H1 (cell line): ENCODE data around the gene MED12L. TPM values are rescaled to one million over a fixed set of nuclear protein-coding genes. Genes with fewer than 3 reads are reported as not detected.

Experiments used
- CTCF ChIA-PET: fragments of 300-600 bp; sonication (Branson Sonifier 250); formaldehyde crosslinking; loops from one replicate; lab custom pipeline; 2021; ENCODE audit not compliant: partially characterized antibody; lab: Charles Lee
- POLR2A ChIA-PET: fragments of 300-600 bp; sonication (Branson Sonifier 250); formaldehyde crosslinking; loops from one replicate; lab custom pipeline; 2021; ENCODE audit warnings: inconsistent platforms; ENCODE audit not compliant: partially characterized antibody; lab: Charles Lee
- DNase-seq, 2 experiments: peaks; one replicate each; pipeline versions ENCODE4 v3.0.0 to v3.0.0-alpha.2; 2010 to 2022; ENCODE audit warnings: low spot score in 2 of 2, low read depth in 1 of 2, mixed read lengths in 1 of 2
- FAIRE-seq: peaks from 2 replicates; lab custom pipeline; 2011; peaks lifted over from hg19 to GRCh38; lab: Jason Lieb, UNC
- H2AFZ ChIP-seq: 2 replicates; pipeline ENCODE4 v1.8.1; 2012; ENCODE audit warnings: low read length, inconsistent platforms
- H2AK5ac ChIP-seq: 2 replicates; pipeline ENCODE4 v1.6.1; 2013; ENCODE audit warnings: low read depth, low read length
- H2BK120ac ChIP-seq: replicated peaks from 2 replicates; pipeline ENCODE3; 2013; ENCODE audit warnings: low read depth, low read length, inconsistent platforms
- H2BK12ac ChIP-seq: 2 replicates; pipeline ENCODE4 v1.6.1; 2013; ENCODE audit warnings: low read depth, low read length
- H2BK15ac ChIP-seq: 2 replicates; pipeline ENCODE4 v1.6.1; 2013; ENCODE audit warnings: low read length
- H2BK20ac ChIP-seq: 2 replicates; pipeline ENCODE4 v1.6.1; 2013; ENCODE audit warnings: low read length
- H2BK5ac ChIP-seq: 2 replicates; pipeline ENCODE4 v1.6.1; 2013; ENCODE audit warnings: low read depth, low read length
- H3K14ac ChIP-seq: 2 replicates; pipeline ENCODE4 v1.6.1; 2013; ENCODE audit warnings: inconsistent platforms; ENCODE audit not compliant: insufficient read length
- H3K18ac ChIP-seq: 2 replicates; pipeline ENCODE4 v1.6.1; 2013; ENCODE audit warnings: low read length; ENCODE audit errors: extremely low read depth
- H3K23ac ChIP-seq: 2 replicates; pipeline ENCODE4 v1.6.1; 2013; ENCODE audit warnings: inconsistent platforms; ENCODE audit not compliant: insufficient read length
- H3K23me2 ChIP-seq: 2 replicates; pipeline ENCODE4 v1.6.1; 2013; ENCODE audit warnings: low read depth, low read length
- H3K27ac ChIP-seq: 2 replicates; pipeline ENCODE4 v1.6.1; 2011; ENCODE audit warnings: low read depth, low read length, inconsistent platforms
- H3K27me3 ChIP-seq, 4 experiments: replicated peaks in 1 of 4; 1 replicate in 1 of 4; 2 replicates in 3 of 4; pipeline versions ENCODE4 v1.6.1 to v1.8.1; 2011 to 2013; ENCODE audit warnings: low read length in 3 of 4, mild to moderate bottlenecking in 3 of 4, inconsistent platforms in 2 of 4, mixed read lengths in 2 of 4, moderate library complexity in 1 of 4; ENCODE audit not compliant: control insufficient read depth in 3 of 4, insufficient read depth in 3 of 4; ENCODE audit errors: extremely low read depth in 1 of 4
- H3K36me3 ChIP-seq, 4 experiments: 2 replicates each; pipeline versions ENCODE4 v1.6.1 to v1.8.1; 2011 to 2013; ENCODE audit warnings: mild to moderate bottlenecking in 4 of 4, low read length in 3 of 4, moderate library complexity in 2 of 4, control low read depth in 1 of 4, inconsistent platforms in 1 of 4; ENCODE audit not compliant: insufficient read depth in 4 of 4, control insufficient read depth in 2 of 4
- H3K4ac ChIP-seq: replicated peaks from 2 replicates; pipeline ENCODE3; 2013; ENCODE audit warnings: low read length, low read depth, mixed read lengths, inconsistent platforms; ENCODE audit not compliant: insufficient read length
- H3K4me1 ChIP-seq, 4 experiments: replicated peaks in 1 of 4; 1 replicate in 1 of 4; 2 replicates in 3 of 4; pipeline versions ENCODE4 v1.6.1 to v1.8.1; 2011 to 2013; ENCODE audit warnings: low read length in 3 of 4, inconsistent platforms in 2 of 4, mixed read lengths in 1 of 4; ENCODE audit not compliant: insufficient read depth in 4 of 4, control insufficient read depth in 3 of 4
- H3K4me2 ChIP-seq, 2 experiments: 2 replicates each; pipeline versions ENCODE4 v1.6.1 to v1.8.1; 2011 to 2013; ENCODE audit warnings: low read depth in 2 of 2, low read length in 2 of 2, control low read depth in 1 of 2, inconsistent platforms in 1 of 2, mild to moderate bottlenecking in 1 of 2; ENCODE audit not compliant: insufficient read depth in 1 of 2
- H3K4me3 ChIP-seq, 4 experiments: fragments of 200-600, 300-600 bp in 1 of 4; sonication (generic), shearing (Covaris generic), sonication (Bioruptor Twin) in 1 of 4; 2 replicates each; pipeline versions ENCODE4 v1.5.1 to v1.8.1; 2011 to 2016; ENCODE audit warnings: low read length in 4 of 4, low read depth in 3 of 4, control low read depth in 2 of 4, inconsistent platforms in 2 of 4, mild to moderate bottlenecking in 2 of 4, mixed read lengths in 1 of 4, moderate library complexity in 1 of 4; ENCODE audit not compliant: insufficient read depth in 2 of 4; ENCODE audit errors: extremely low read depth in 1 of 4
- H3K56ac ChIP-seq: replicated peaks from 2 replicates; pipeline ENCODE3; 2013; ENCODE audit warnings: low read depth, mild to moderate bottlenecking, mixed read lengths, low read length, inconsistent platforms; ENCODE audit not compliant: insufficient read length
- H3K79me1 ChIP-seq: 2 replicates; pipeline ENCODE4 v1.6.1; 2013; ENCODE audit warnings: low read depth, low read length, control low read depth
- H3K79me2 ChIP-seq, 2 experiments: 2 replicates each; pipeline versions ENCODE4 v1.6.1 to v1.8.1; 2012 to 2013; ENCODE audit warnings: low read length in 2 of 2, mild to moderate bottlenecking in 2 of 2, inconsistent platforms in 1 of 2; ENCODE audit not compliant: insufficient read depth in 2 of 2, control insufficient read depth in 1 of 2
- H3K9ac ChIP-seq, 4 experiments: replicated peaks in 1 of 4; 1 replicate in 1 of 4; 2 replicates in 3 of 4; pipeline versions ENCODE4 v1.6.1 to v1.8.1; 2011 to 2013; ENCODE audit warnings: low read depth in 3 of 4, low read length in 3 of 4, control low read depth in 2 of 4, mild to moderate bottlenecking in 2 of 4, moderate library complexity in 2 of 4, inconsistent platforms in 1 of 4; ENCODE audit errors: extremely low read depth in 1 of 4
- H3K9me3 ChIP-seq, 2 experiments: 2 replicates each; pipeline versions ENCODE4 v1.6.1 to v1.8.1; 2012 to 2013; ENCODE audit warnings: mild to moderate bottlenecking in 2 of 2, moderate library complexity in 2 of 2, control low read depth in 1 of 2, inconsistent platforms in 1 of 2, low read depth in 1 of 2, low read length in 1 of 2, mixed read lengths in 1 of 2; ENCODE audit not compliant: insufficient read depth in 2 of 2
- H4K20me1 ChIP-seq, 2 experiments: replicated peaks in 1 of 2; 2 replicates each; pipeline versions ENCODE3 to v1.8.1; 2011 to 2013; ENCODE audit warnings: inconsistent platforms in 2 of 2, low read length in 2 of 2, mild to moderate bottlenecking in 1 of 2; ENCODE audit not compliant: insufficient read depth in 2 of 2, control insufficient read depth in 1 of 2
- H4K5ac ChIP-seq: 2 replicates; pipeline ENCODE4 v1.6.1; 2013; ENCODE audit warnings: low read length, low read depth, mixed read lengths, inconsistent platforms; ENCODE audit not compliant: insufficient read length
- H4K8ac ChIP-seq: 2 replicates; pipeline ENCODE4 v1.8.0; 2013; ENCODE audit warnings: mild to moderate bottlenecking, moderate library complexity, low read length, inconsistent platforms; ENCODE audit not compliant: insufficient read depth; ENCODE audit errors: extremely low read depth
- H4K91ac ChIP-seq: replicated peaks from 2 replicates; pipeline ENCODE3; 2013; ENCODE audit warnings: low read length, mixed read lengths, inconsistent platforms; ENCODE audit not compliant: insufficient read length
- E2F6 ChIP-seq: IDR thresholded peaks from 2 replicates; pipeline ENCODE4 v1.6.1; 2012; ENCODE audit warnings: inconsistent platforms
- EGR1 ChIP-seq: IDR thresholded peaks from 2 replicates; pipeline ENCODE4 v1.6.1; 2011; ENCODE audit warnings: low read depth, low read length, borderline replicate concordance
- HDAC6 ChIP-seq: IDR thresholded peaks from one replicate; pipeline ENCODE4 v1.7.1; 2012; ENCODE audit warnings: low read depth, mild to moderate bottlenecking, inconsistent platforms, low read length, moderate library complexity
- NANOG ChIP-seq: IDR thresholded peaks from 2 replicates; pipeline ENCODE4 v1.6.1; 2011; ENCODE audit warnings: low read length, low read depth, mild to moderate bottlenecking, inconsistent platforms; ENCODE audit not compliant: insufficient read depth, poor library complexity, severe bottlenecking
- SAP30 ChIP-seq: fragments of 300-600 bp; sonication (generic); IDR thresholded peaks from 2 replicates; pipeline ENCODE4 v1.7.1; 2012; ENCODE audit warnings: low read length, moderate library complexity, mild to moderate bottlenecking, inconsistent platforms; ENCODE audit not compliant: insufficient read depth, insufficient replicate concordance
- SIN3A ChIP-seq, 2 experiments: IDR thresholded peaks in 1 of 2; conservative IDR thresholded peaks in 1 of 2; 2 replicates each; pipeline ENCODE4 v1.6.1; 2011 to 2012; ENCODE audit warnings: low read length in 2 of 2, improper control_type of control experiment in 1 of 2, low read depth in 1 of 2, mild to moderate bottlenecking in 1 of 2
- SP4 ChIP-seq: IDR thresholded peaks from 2 replicates; pipeline ENCODE4 v1.6.1; 2012; ENCODE audit warnings: low read length, inconsistent platforms
- TAF1 ChIP-seq: IDR thresholded peaks from 2 replicates; pipeline ENCODE4 v1.6.1; 2011; ENCODE audit warnings: mild to moderate bottlenecking, low read depth, low read length
- TBP ChIP-seq: IDR thresholded peaks from 2 replicates; pipeline ENCODE4 v1.6.1; 2011; ENCODE audit warnings: low read depth, low read length, improper control_type of control experiment
- TEAD4 ChIP-seq: IDR thresholded peaks from 2 replicates; pipeline ENCODE4 v1.6.1; 2012; ENCODE audit warnings: low read depth, low read length, inconsistent platforms, mixed read lengths
- USF2 ChIP-seq: IDR thresholded peaks from 2 replicates; pipeline ENCODE4 v1.6.1; 2011; ENCODE audit warnings: low read length, improper control_type of control experiment
- WGBS, 2 experiments: shearing (Covaris generic) in 1 of 2; methylation state at CpG; one replicate each; pipeline versions ENCODE4 v1.1.6 to v1.1.7; 2013 to 2015; ENCODE audit warnings: low lambda C conversion rate in 2 of 2, mixed read lengths in 2 of 2, inconsistent platforms in 1 of 2, low coverage in 1 of 2, missing lambda C conversion rate in 1 of 2; ENCODE audit not compliant: insufficient replicate concordance in 2 of 2, insufficient coverage in 1 of 2, insufficient read length in 1 of 2; ENCODE audit errors: extremely low coverage in 1 of 2, missing lambda C conversion rate in 1 of 2; 5-methylcytosine and 5-hydroxymethylcytosine counted together
- polyA plus RNA-seq, 7 experiments: library from polyadenylated mRNA; depleted of rRNA in 3 of 7; stranded (reverse) in 5 of 7; unstranded in 2 of 7; fragments of >200 nt in 5 of 7; fragments of 200-250 nt in 2 of 7; gene quantifications; 1 replicate in 5 of 7; 2 replicates in 1 of 7; 4 replicates in 1 of 7; pipeline versions ENCODE4 v1.2.1 to v1.2.3, GENCODE V29; 2011 to 2013; ENCODE audit warnings: missing spikeins in 2 of 7, mixed read lengths in 2 of 7
- total RNA-seq: library from RNA; stranded (reverse); fragmentation: NEBNext Ultra II Directional; extraction: Animal tissue kit (Norgen Biotek cat#: 25700); gene quantifications from 2 replicates; pipeline ENCODE4 v1.2.1, GENCODE V29; 2021

MED12L gene
- total and polyA plus RNA-seq, 2 of the 8 experiments (the other 6 are each of a cell fraction or from before 2014, with no cell fraction given): 3.6 to 26.2 TPM

GRCh38 chr3:151357463-151357850, 272.0 kb downstream of the MED12L start:
- H3K27ac ChIP-seq: no peak overlapping the region
- no peaks in the 10 kb centered on the region for H3K27me3 ChIP-seq
- peaks cover 0 to 14% (median 4%) of the 10 kb centered on the region in 4 experiments; a peak in 4 of 8 replicates for H3K36me3 ChIP-seq
- no peaks in the 10 kb centered on the region for H4K20me1 ChIP-seq
- H3K23ac ChIP-seq: no peak overlapping the region
- no peak overlapping the region for H2AK5ac ChIP-seq
- no peak overlapping the region for H3K9ac ChIP-seq
- H4K5ac ChIP-seq: no peak overlapping the region
- H2BK12ac ChIP-seq: no peak overlapping the region
- no peak overlapping the region for H3K14ac ChIP-seq
- no peak overlapping the region for H2BK15ac ChIP-seq
- no peaks in the 10 kb centered on the region for H3K79me2 ChIP-seq
- no peak overlapping the region for H4K91ac ChIP-seq
- no peak overlapping the region for H4K8ac ChIP-seq
- peaks cover 0 to 3% (median 0%) of the 10 kb centered on the region in 4 experiments; a peak in 1 of 7 replicates for H3K4me1 ChIP-seq
- DNase-seq: no peak
- WGBS, 2 experiments: 95% methylated on average over 2 of the region's 2 CpGs; no CpG with 5 or more reads in 1 of the 2 experiments
- H3K56ac ChIP-seq: no peak overlapping the region
- ChIA-PET CTCF (interaction anchor here (1.2 to 1.4 kb wide), 2 partner anchors 20 to 22 kb away, joined by 3 to 4 read pairs; no protein-coding TSS in a partner anchor), POLR2A (no interaction called here)
- no peak for FAIRE-seq
- no peaks in the 10 kb centered on the region for H3K23me2 ChIP-seq
- H2BK120ac ChIP-seq: no peak overlapping the region
- H2AFZ ChIP-seq: no peak overlapping the region
- no peaks in the 10 kb centered on the region for H3K79me1 ChIP-seq
- no peak overlapping the region for H2BK5ac ChIP-seq
- no peaks in the 10 kb centered on the region for H3K9me3 ChIP-seq
- no peak overlapping the region for H3K4me2 ChIP-seq
- H3K18ac ChIP-seq: no peak overlapping the region
- H3K4ac ChIP-seq: no peak overlapping the region
- no peak overlapping the region for H2BK20ac ChIP-seq
- no peak overlapping the region for H3K4me3 ChIP-seq
- TF ChIP-seq TBP: no peak
- TF ChIP-seq TEAD4: no peak
- no peak for TF ChIP-seq SP4
- TF ChIP-seq HDAC6: no peak
- TF ChIP-seq TAF1: no peak
- no peak for TF ChIP-seq NANOG
- TF ChIP-seq EGR1: no peak
- TF ChIP-seq E2F6: no peak
- no peak for TF ChIP-seq SIN3A (conservative IDR thresholded peaks at IDR 0.05 in 1 of 2, IDR thresholded peaks at IDR 0.05 in 1 of 2; ENCODE audit: low read depth in 1 of 2, low read length in 2 of 2)
- no peak for TF ChIP-seq USF2
- TF ChIP-seq SAP30: no peak
